Thoracic aorta (tissue), 2 donors: Measurements from ENCODE around the gene ANKRD13A. TPM values are rescaled to one million over a fixed set of nuclear protein-coding genes. Genes with fewer than 3 reads are reported as not detected.

Experiments used
- ATAC-seq: fragments of 150-250 bp; one replicate; pipeline ENCODE4 v1.8.0; 2017; ENCODE audit warnings: low read depth; ENCODE audit not compliant: insufficient number of reproducible peaks, low FRiP score
- DNase-seq: peaks from one replicate; pipeline ENCODE4 v3.0.0-alpha.2; 2020; ENCODE audit warnings: low spot score
- H3K27ac ChIP-seq, 2 donors: fragments of 200-600 bp; sonication (generic); 1 replicate in 1 of 2; 2 replicates in 1 of 2; pipeline ENCODE4 v1.5.1; 2016; ENCODE audit warnings: mild to moderate bottlenecking in 2 of 2, moderate library complexity in 2 of 2
- H3K27me3 ChIP-seq: fragments of 200-600 bp; sonication (generic); replicated peaks from 2 replicates; pipeline ENCODE4 v1.6.0; 2016; ENCODE audit warnings: mild to moderate bottlenecking; ENCODE audit not compliant: insufficient read depth
- H3K36me3 ChIP-seq: fragments of 200-600 bp; sonication (generic); one replicate; pipeline ENCODE4 v1.5.1; 2016
- H3K4me1 ChIP-seq, 2 donors: fragments of 200-600 bp; sonication (generic); 1 replicate in 1 of 2; 2 replicates in 1 of 2; pipeline versions ENCODE4 v1.5.1 to v1.6.0; 2016; ENCODE audit warnings: low read depth in 2 of 2, mild to moderate bottlenecking in 1 of 2; ENCODE audit not compliant: control insufficient read depth in 1 of 2
- H3K4me3 ChIP-seq: fragments of 200-600 bp; sonication (generic); 2 replicates; pipeline ENCODE4 v1.5.1; 2016; ENCODE audit warnings: mild to moderate bottlenecking
- H3K9me3 ChIP-seq: fragments of 200-600 bp; sonication (generic); 2 replicates; pipeline ENCODE4 v1.5.1; 2016
- CTCF ChIP-seq: fragments of 200-600 bp; sonication (generic); IDR thresholded peaks from one replicate; pipeline ENCODE4 v1.5.1; 2019; ENCODE audit warnings: antibody characterized with exemption
- total RNA-seq, 2 donors: library from RNA; depleted of rRNA; stranded (reverse); fragments of >200 nt; gene quantifications; one replicate each; pipeline versions ENCODE4 v1.1.0 to v1.2.3, GENCODE V29; 2016

The ANKRD13A gene
- total RNA-seq, 2 donors from 2014 or later = 69.1 to 83.7 TPM

- Histone ChIP-seq H3K36me3 (peaks cover 21% of the 10 kb centered on the region), H3K4me1 (peaks cover 0 to 9% of the 10 kb centered on the region in 2 donors), H3K27ac (no peak overlapping the region), H3K27me3 (no peaks in the 10 kb centered on the region), H3K4me3 (no peak overlapping the region), H3K9me3 (no peaks in the 10 kb centered on the region)
- no peak for TF ChIP-seq CTCF
- no peak for DNase-seq
- ATAC-seq = no peak
Measured at GRCh38 chr12:109967383-109968031, 31.7 kb upstream of the ANKRD13A start.

- Histone ChIP-seq H3K4me1 (peaks cover 0 to 9% of the 10 kb centered on the region in 2 donors), H3K27ac (no peak overlapping the region), H3K36me3 (peaks cover 21% of the 10 kb centered on the region), H3K4me3 (no peak overlapping the region), H3K9me3 (no peaks in the 10 kb centered on the region), H3K27me3 (no peaks in the 10 kb centered on the region)
- no peak for TF ChIP-seq CTCF
- ATAC-seq (no peak), DNase-seq (no peak)
Measured at GRCh38 chr12:109968032-109968420, 31.2 kb upstream of the ANKRD13A start.

GRCh38 chr12:109968801-109969200 is 30.4 kb upstream of the ANKRD13A start:
- Histone ChIP-seq H3K4me3 (no peak overlapping the region), H3K9me3 (no peaks in the 10 kb centered on the region), H3K27me3 (no peaks in the 10 kb centered on the region), H3K4me1 (peaks cover 0 to 3% of the 10 kb centered on the region in 2 donors), H3K36me3 (peaks cover 22% of the 10 kb centered on the region), H3K27ac (no peak overlapping the region)
- no peak for DNase-seq
- no peak for TF ChIP-seq CTCF
- ATAC-seq = no peak

GRCh38 chr12:109972821-109973220 is 26.4 kb upstream of the ANKRD13A start:
- H3K27ac ChIP-seq = no peak overlapping the region
- no peak for DNase-seq
- H3K4me3 ChIP-seq = no peak overlapping the region
- H3K36me3 ChIP-seq = peaks cover 37% of the 10 kb centered on the region
- no peak for TF ChIP-seq CTCF
- H3K27me3 ChIP-seq = no peaks in the 10 kb centered on the region
- H3K9me3 ChIP-seq = no peaks in the 10 kb centered on the region
- no peaks in the 10 kb centered on the region for H3K4me1 ChIP-seq
- no peak for ATAC-seq

- H3K4me3 ChIP-seq = no peak overlapping the region
- no peak overlapping the region for H3K27ac ChIP-seq
- no peaks in the 10 kb centered on the region for H3K4me1 ChIP-seq
- H3K9me3 ChIP-seq = no peaks in the 10 kb centered on the region
- peaks cover 64% of the 10 kb centered on the region for H3K36me3 ChIP-seq
- no peak for TF ChIP-seq CTCF
- H3K27me3 ChIP-seq = no peaks in the 10 kb centered on the region
- DNase-seq (no peak), ATAC-seq (no peak)
Measured at GRCh38 chr12:109981311-109981710, 17.9 kb upstream of the ANKRD13A start.
